ENCODE data around the gene AHNAK2. TPM values are rescaled to one million over a fixed set of nuclear protein-coding genes. Genes with fewer than 3 reads are reported as not detected.

The AHNAK2 gene
- total and polyA plus RNA-seq, 2 of the 13 experiments (the other 11 are each of a cell fraction or from before 2014, with no cell fraction given) = 0.11 to 0.18 TPM

- no peaks in the 10 kb centered on the region for H3K36me3 ChIP-seq (replicated peaks in 1 of 2; ENCODE audit: control insufficient read depth in 1 of 2, insufficient read depth in 2 of 2, low read length in 2 of 2)
- no peaks in the 10 kb centered on the region for H3K79me2 ChIP-seq (ENCODE audit: insufficient read depth, low read length)
- in situ Hi-C loops (cut with HindIII; ENCODE audit: extremely low pct_ligation_motif_present, low pct_unique_long_range_greater_than_20kb) (no loop called here), intact Hi-C loops (cut with micrococcal nuclease; ENCODE audit: unreplicated experiment) (no loop called here)
- ATAC-seq (no peak), FAIRE-seq (no peak), DNase-seq (ENCODE audit: low spot score) (no peak)
- H3K27me3 ChIP-seq (ENCODE audit: control insufficient read depth in 1 of 2, insufficient read depth in 2 of 2, low read length in 2 of 2) = peaks cover 12 to 68% of the 10 kb centered on the region in 2 experiments
- H3K4me2 ChIP-seq (ENCODE audit: low read depth, low read length) = no peak overlapping the region
- no TSS peak for BruUV-seq (replicated peaks)
- H3K9ac ChIP-seq (ENCODE audit: insufficient read depth, low read depth, low read length) = no peak overlapping the region
- H2AFZ ChIP-seq (ENCODE audit: low read length) = no peak overlapping the region
- WGBS (ENCODE audit: low lambda C conversion rate) = 17% methylated on average over 6 of the region's 13 CpGs
- TF ChIP-seq ZNF768 (CRISPR knock-in tag; IDR thresholded peaks at IDR 0.05) (peak; percentile 86), ATAD3A (CRISPR knock-in tag; IDR thresholded peaks at IDR 0.05) (no peak)
- H3K4me3 ChIP-seq (replicated peaks in 1 of 3; ENCODE audit: insufficient read depth in 1 of 3, low read depth in 2 of 3, low read length in 3 of 3) = no peak overlapping the region
- POLR2A ChIA-PET = no interaction called here
- CTCF ChIA-PET (ENCODE audit: low intra/inter-chr PET ratio, low total read pairs) = no interaction called here
- no peaks in the 10 kb centered on the region for H3K9me3 ChIP-seq (ENCODE audit: low read length)
- H4K20me1 ChIP-seq (ENCODE audit: insufficient read depth, low read length) = no peaks in the 10 kb centered on the region
- H3K4me1 ChIP-seq (ENCODE audit: insufficient read depth, low read length) = peaks cover 17% of the 10 kb centered on the region; the same call in 1 of the 2 replicates
- H3K27ac ChIP-seq (ENCODE audit: extremely low read length, insufficient read depth, low read length) = no peak overlapping the region
Observed at GRCh38 chr14:104965561-104966231, 12.5 kb downstream of the AHNAK2 start.

- Histone ChIP-seq H2AFZ (ENCODE audit: low read length) (no peak overlapping the region), H4K20me1 (ENCODE audit: insufficient read depth, low read length) (no peaks in the 10 kb centered on the region), H3K9me3 (ENCODE audit: low read length) (no peaks in the 10 kb centered on the region), H3K36me3 (replicated peaks in 1 of 2; ENCODE audit: control insufficient read depth in 1 of 2, insufficient read depth in 2 of 2, low read length in 2 of 2) (no peaks in the 10 kb centered on the region), H3K27ac (ENCODE audit: extremely low read length, insufficient read depth, low read length) (no peak overlapping the region), H3K4me1 (ENCODE audit: insufficient read depth, low read length) (peaks cover 17% of the 10 kb centered on the region; the same call in 1 of the 2 replicates), H3K27me3 (ENCODE audit: control insufficient read depth in 1 of 2, insufficient read depth in 2 of 2, low read length in 2 of 2) (peaks cover 7 to 57% of the 10 kb centered on the region in 2 experiments), H3K9ac (ENCODE audit: insufficient read depth, low read depth, low read length) (no peak overlapping the region), H3K4me3 (replicated peaks in 1 of 3; ENCODE audit: insufficient read depth in 1 of 3, low read depth in 2 of 3, low read length in 3 of 3) (no peak overlapping the region), H3K79me2 (ENCODE audit: insufficient read depth, low read length) (no peaks in the 10 kb centered on the region), H3K4me2 (ENCODE audit: low read depth, low read length) (no peak overlapping the region)
- ChIA-PET CTCF (ENCODE audit: low intra/inter-chr PET ratio, low total read pairs) (no interaction called here), POLR2A (no interaction called here)
- FAIRE-seq (no peak), ATAC-seq (no peak), DNase-seq (ENCODE audit: low spot score) (no peak)
- no peak for TF ChIP-seq MLLT10 (CRISPR knock-in tag; IDR thresholded peaks at IDR 0.05)
- intact Hi-C loops (cut with micrococcal nuclease; ENCODE audit: unreplicated experiment) = no loop called here
- BruUV-seq (replicated peaks) = no TSS peak
- in situ Hi-C loops (cut with HindIII; ENCODE audit: extremely low pct_ligation_motif_present, low pct_unique_long_range_greater_than_20kb) = no loop called here
- 8% methylated on average over 7 of the region's 7 CpGs for WGBS (ENCODE audit: low lambda C conversion rate)
Observed at GRCh38 chr14:104964546-104964945, 13.6 kb downstream of the AHNAK2 start.
